Panc1 (cell line): ENCODE data around the gene ARHGAP4. TPM values are rescaled to one million over a fixed set of nuclear protein-coding genes. Genes with fewer than 3 reads are reported as not detected.

ENCODE experiments used
- ATAC-seq: fragments of 200-7000 bp; cut with Tn5 transposase; 2 replicates; pipeline ENCODE4 v1.9.1; 2020; ENCODE audit warnings: mild to moderate bottlenecking, moderate library complexity
- BruUV-seq: library from RNA; stranded (reverse); fragments of 400-500 nt; replicated peaks from 2 replicates; lab custom pipeline; 2021; lab: Mats Ljungman, UMichigan
- CTCF ChIA-PET: fragments of 300-600 bp; sonication (Branson Sonifier 250); formaldehyde crosslinking; loops from one replicate; lab custom pipeline; 2022; ENCODE audit warnings: antibody characterized with exemption; lab: Charles Lee
- POLR2A ChIA-PET: fragments of 300-600 bp; sonication (Branson Sonifier 250); formaldehyde crosslinking; loops from one replicate; lab custom pipeline; 2022; ENCODE audit warnings: antibody characterized with exemption; lab: Charles Lee
- DNase-seq: peaks from one replicate; pipeline ENCODE4 v3.0.0-alpha.2; 2010; ENCODE audit warnings: low read depth, low spot score
- H3K27ac ChIP-seq: 2 replicates; pipeline ENCODE4 v1.5.1; 2011; ENCODE audit warnings: mild to moderate bottlenecking, low read length, inconsistent platforms
- H3K27me3 ChIP-seq: fragments of 200-500 bp; sonication (Bioruptor generic); 2 replicates; pipeline ENCODE4 v1.6.0; 2014; ENCODE audit warnings: low read length, inconsistent platforms; ENCODE audit not compliant: control insufficient read depth, insufficient read depth
- H3K36me3 ChIP-seq: fragments of 200-500 bp; sonication (Bioruptor generic); 2 replicates; pipeline ENCODE4 v1.5.1; 2014; ENCODE audit warnings: inconsistent platforms, mild to moderate bottlenecking, low read length, moderate library complexity; ENCODE audit not compliant: control insufficient read depth, insufficient read depth
- H3K4me1 ChIP-seq: 2 replicates; pipeline ENCODE4 v1.5.1; 2011; ENCODE audit warnings: inconsistent platforms, mild to moderate bottlenecking, low read length, moderate library complexity; ENCODE audit not compliant: control insufficient read depth, insufficient read depth
- H3K4me3 ChIP-seq, 2 experiments: 2 replicates each; pipeline ENCODE4 v1.5.1; 2011 to 2012; ENCODE audit warnings: low read depth in 2 of 2, low read length in 2 of 2, mild to moderate bottlenecking in 2 of 2, inconsistent platforms in 1 of 2, moderate library complexity in 1 of 2
- H3K9me3 ChIP-seq: fragments of 200-500 bp; sonication (Bioruptor generic); 2 replicates; pipeline ENCODE4 v1.5.1; 2014; ENCODE audit warnings: low read depth, mild to moderate bottlenecking, inconsistent platforms, low read length, moderate library complexity; ENCODE audit not compliant: control insufficient read depth, insufficient read depth
- CTCF ChIP-seq: fragments of 450-650 bp; IDR thresholded peaks from 2 replicates; pipeline ENCODE4 v1.5.1; 2017; ENCODE audit warnings: mild to moderate bottlenecking
- POLR2AphosphoS5 ChIP-seq: IDR thresholded peaks from 2 replicates; pipeline ENCODE4 v1.6.1; 2012; ENCODE audit warnings: mild to moderate bottlenecking, low read depth, low read length, moderate library complexity
- REST ChIP-seq, 2 experiments: IDR thresholded peaks; 2 replicates each; pipeline ENCODE4 v1.6.1; 2011 to 2012; ENCODE audit warnings: low read depth in 2 of 2, control low read depth in 1 of 2, low read length in 1 of 2, mild to moderate bottlenecking in 1 of 2, moderate library complexity in 1 of 2; ENCODE audit not compliant: insufficient read depth in 1 of 2
- SIN3A ChIP-seq: IDR thresholded peaks from 2 replicates; pipeline ENCODE4 v1.6.1; 2012; ENCODE audit warnings: low read depth, mild to moderate bottlenecking, low read length, moderate library complexity, borderline replicate concordance; ENCODE audit not compliant: insufficient read depth
- TCF7L2 ChIP-seq: IDR thresholded peaks from 2 replicates; pipeline ENCODE4 v1.6.1; 2011; ENCODE audit warnings: mild to moderate bottlenecking, low read depth, low read length, inconsistent platforms
- in situ Hi-C: cut with HindIII; loops from 2 replicates; pipeline ENCODE4 v1.10.0; 2016; ENCODE audit warnings: low sequenced_read_pairs, low pct_unique_long_range_greater_than_20kb
- intact Hi-C: fragments of 100-400 bp; cut with micrococcal nuclease; formaldehyde crosslinking; loops from one replicate; pipeline ENCODE4 v1.10.0; 2022; ENCODE audit not compliant: unreplicated experiment
- total RNA-seq: library from RNA; stranded (reverse); gene quantifications from one replicate; pipeline ENCODE4 v1.2.1, GENCODE V29; 2021; ENCODE audit not compliant: unreplicated experiment

Gene ARHGAP4
- total RNA-seq, 1 experiment from 2014 or later, result 225 TPM

- no peaks in the 10 kb centered on the region for H3K9me3 ChIP-seq
- no peak for ATAC-seq
- POLR2A ChIA-PET, result no interaction called here
- no peak overlapping the region for H3K4me3 ChIP-seq
- H3K27me3 ChIP-seq, result no peaks in the 10 kb centered on the region
- CTCF ChIA-PET, result no interaction called here
- DNase-seq, result no peak
- no peak for TF ChIP-seq CTCF
- no peak for TF ChIP-seq REST (IDR thresholded peaks at IDR 0.05; ENCODE audit: insufficient read depth in 1 of 2, low read depth in 2 of 2, low read length in 1 of 2)
- no peak for TF ChIP-seq TCF7L2
- no peak for TF ChIP-seq SIN3A
- no peak for TF ChIP-seq POLR2AphosphoS5
- H3K4me1 ChIP-seq, result peaks cover 23% of the 10 kb centered on the region
- in situ Hi-C loops, result no loop called here
- intact Hi-C loops, result no loop called here
- H3K27ac ChIP-seq, result no peak overlapping the region
- no TSS peak for BruUV-seq
- no peaks in the 10 kb centered on the region; the same call in 1 of the 2 replicates for H3K36me3 ChIP-seq
Observed at GRCh38 chrX:153873282-153874084, 52.6 kb downstream of the ARHGAP4 start.

GRCh38 chrX:153871946-153872878 is 53.9 kb downstream of the ARHGAP4 start:
- in situ Hi-C loops (no loop called here), intact Hi-C loops (no loop called here)
- no peaks in the 10 kb centered on the region for H3K27me3 ChIP-seq
- CTCF ChIA-PET, result no interaction called here
- ATAC-seq (no peak), DNase-seq (no peak)
- H3K4me1 ChIP-seq, result peaks cover 14% of the 10 kb centered on the region
- no peaks in the 10 kb centered on the region; the same call in 1 of the 2 replicates for H3K36me3 ChIP-seq
- no peak overlapping the region for H3K4me3 ChIP-seq
- no peaks in the 10 kb centered on the region for H3K9me3 ChIP-seq
- no TSS peak for BruUV-seq
- POLR2A ChIA-PET, result no interaction called here
- TF ChIP-seq CTCF, result no peak
- H3K27ac ChIP-seq, result no peak overlapping the region
